ENCODE data around the gene TMEM222. TPM values are rescaled to one million over a fixed set of nuclear protein-coding genes. Genes with fewer than 3 reads are reported as not detected.

The TMEM222 gene
- total and polyA plus RNA-seq, 10 of the 15 experiments (the other 5 are each of a cell fraction or from before 2014, with no cell fraction given): 3.8 to 43.5 (median 35.4) TPM

- Histone ChIP-seq H3K4me2 (ENCODE audit: control insufficient read depth, insufficient read depth) (no peak overlapping the region), H3K27ac (ENCODE audit: control insufficient read depth, insufficient read depth) (no peak overlapping the region), H3K9me3 (replicated peaks; ENCODE audit: control insufficient read depth, insufficient read depth, low read length) (no peaks in the 10 kb centered on the region), H3K9ac (ENCODE audit: control insufficient read depth, insufficient read depth, low read length) (no peak overlapping the region), H3K4me3 (no peak overlapping the region), H3K4me1 (ENCODE audit: control insufficient read depth, insufficient read depth, low read length) (peaks cover 5% of the 10 kb centered on the region), H2AFZ (ENCODE audit: control insufficient read depth, low read depth, low read length) (no peak overlapping the region), H3K79me2 (ENCODE audit: control insufficient read depth, insufficient read depth, low read length) (no peaks in the 10 kb centered on the region), H3K36me3 (ENCODE audit: control insufficient read depth in 2 of 2, insufficient read depth in 2 of 2, low read length in 1 of 2) (peaks cover 4 to 8% of the 10 kb centered on the region in 2 experiments; a peak in 3 of 4 replicates), H3K27me3 (replicated peaks in 1 of 2; ENCODE audit: control insufficient read depth in 2 of 2, insufficient read depth in 2 of 2, low read length in 1 of 2) (no peaks in the 10 kb centered on the region), H4K20me1 (ENCODE audit: control insufficient read depth, insufficient read depth) (no peaks in the 10 kb centered on the region)
- TF ChIP-seq MYB (IDR thresholded peaks at IDR 0.05; ENCODE audit: borderline replicate concordance, low read depth, low read length) (no peak), ZNF207 (IDR thresholded peaks at IDR 0.05; ENCODE audit: borderline replicate concordance) (no peak), NFYA (IDR thresholded peaks at IDR 0.05; ENCODE audit: borderline replicate concordance, low read depth, low read length) (no peak), NFYB (IDR thresholded peaks at IDR 0.05; ENCODE audit: insufficient read depth, low read depth, low read length) (no peak), JUNB (IDR thresholded peaks at IDR 0.05) (no peak)
- TF ChIP-seq, protein P1, sequence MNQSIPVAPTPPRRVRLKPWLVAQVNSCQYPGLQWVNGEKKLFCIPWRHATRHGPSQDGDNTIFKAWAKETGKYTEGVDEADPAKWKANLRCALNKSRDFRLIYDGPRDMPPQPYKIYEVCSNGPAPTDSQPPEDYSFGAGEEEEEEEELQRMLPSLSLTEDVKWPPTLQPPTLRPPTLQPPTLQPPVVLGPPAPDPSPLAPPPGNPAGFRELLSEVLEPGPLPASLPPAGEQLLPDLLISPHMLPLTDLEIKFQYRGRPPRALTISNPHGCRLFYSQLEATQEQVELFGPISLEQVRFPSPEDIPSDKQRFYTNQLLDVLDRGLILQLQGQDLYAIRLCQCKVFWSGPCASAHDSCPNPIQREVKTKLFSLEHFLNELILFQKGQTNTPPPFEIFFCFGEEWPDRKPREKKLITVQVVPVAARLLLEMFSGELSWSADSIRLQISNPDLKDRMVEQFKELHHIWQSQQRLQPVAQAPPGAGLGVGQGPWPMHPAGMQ (IDR thresholded peaks at IDR 0.05; ENCODE audit: borderline replicate concordance): no peak
- 64% methylated on average over 10 of the region's 10 CpGs for WGBS (ENCODE audit: insufficient coverage, insufficient replicate concordance, low lambda C conversion rate, missing lambda C conversion rate)
- in situ Hi-C loops (cut with MboI): loop anchor here (5.0 kb wide), 3 partner anchors 91 to 361 kb away; partner anchors contain the start of gene GPR3
- FAIRE-seq (no peak), ATAC-seq (no peak), DNase-seq (ENCODE audit: low read depth, low spot score) (no peak)
- CTCF ChIA-PET: interaction anchor here (0.6 to 13.1 kb wide), 32 partner anchors 8 to 305 kb away, joined by 3 to 265 read pairs (median 5); partner anchors contain the start of genes AHDC1, FCN3, GPR3 and MAP3K6
- RAD21 ChIA-PET (ENCODE audit: unreplicated experiment): interaction anchor here (0.6 to 7.5 kb wide), 13 partner anchors 31 to 361 kb away, joined by 3 to 103 read pairs (median 5); no protein-coding TSS in a partner anchor
- SMC1A ChIA-PET (ENCODE audit: uncharacterized antibody, unreplicated experiment): interaction anchor here (0.8 to 5.5 kb wide), 9 partner anchors 69 to 305 kb away, joined by 3 to 54 read pairs (median 4); no protein-coding TSS in a partner anchor
- no TSS peak for BruUV-seq (replicated peaks)
- POLR2A ChIA-PET: no interaction called here
- intact Hi-C loops (cut with micrococcal nuclease; ENCODE audit: unreplicated experiment): loop anchor here (1.0 to 2.0 kb wide), 3 partner anchors 87 to 361 kb away; partner anchors contain the start of gene AHDC1
These were observed 20.3 kb upstream of the TMEM222 start for GRCh38 chr1:27301582-27302199.

All from GM12878 (cell line).